RPMI7951 (cell line): Measurements from ENCODE around the gene PNLIPRP3. TPM values are rescaled to one million over a fixed set of nuclear protein-coding genes. Genes with fewer than 3 reads are reported as not detected.

Experiments used
- DNase-seq: peaks from one replicate; pipeline ENCODE4 v3.0.0-alpha.2; 2012; ENCODE audit warnings: low read depth
- total RNA-seq: library from RNA; depleted of rRNA; stranded (reverse); fragments of >200 nt; shearing (Covaris generic); gene quantifications from 2 replicates; pipeline ENCODE4 v1.2.3, GENCODE V29; 2014

Gene PNLIPRP3
- total RNA-seq, 1 experiment from 2014 or later: not detected

DNA sequence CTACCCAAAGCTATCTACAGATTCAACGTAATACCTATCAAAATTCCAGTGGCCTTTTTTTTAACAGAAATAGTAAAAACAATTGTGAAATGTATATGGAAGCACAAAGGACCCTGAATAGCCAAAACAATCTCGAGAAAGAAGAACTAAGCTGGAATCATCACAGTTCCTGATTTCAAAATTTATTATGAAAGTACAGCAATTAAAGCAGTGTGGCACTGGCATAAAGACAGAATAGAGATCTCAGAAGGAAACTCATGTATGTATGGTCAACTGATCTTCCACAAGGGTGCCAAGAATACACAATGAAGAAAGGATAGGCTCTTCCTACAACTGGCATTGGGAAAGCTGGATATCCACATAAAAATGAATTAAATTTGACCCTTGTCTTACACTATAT is 23.2 kb downstream of the PNLIPRP3 start:
- DNase-seq: no peak

- DNase-seq: no peak
Measured at GRCh38 chr10:116451711-116452337, 24.2 kb downstream of the PNLIPRP3 start.

GRCh38 chr10:116452338-116452720 is 24.7 kb downstream of the PNLIPRP3 start:
- DNase-seq: no peak

- DNase-seq: no peak
Measured at GRCh38 chr10:116457488-116457887, 29.8 kb downstream of the PNLIPRP3 start.

GRCh38 chr10:116460219-116460618 is 32.6 kb downstream of the PNLIPRP3 start:
- DNase-seq: no peak

GRCh38 chr10:116461680-116462079 is 34.0 kb downstream of the PNLIPRP3 start:
- no peak for DNase-seq

DNA sequence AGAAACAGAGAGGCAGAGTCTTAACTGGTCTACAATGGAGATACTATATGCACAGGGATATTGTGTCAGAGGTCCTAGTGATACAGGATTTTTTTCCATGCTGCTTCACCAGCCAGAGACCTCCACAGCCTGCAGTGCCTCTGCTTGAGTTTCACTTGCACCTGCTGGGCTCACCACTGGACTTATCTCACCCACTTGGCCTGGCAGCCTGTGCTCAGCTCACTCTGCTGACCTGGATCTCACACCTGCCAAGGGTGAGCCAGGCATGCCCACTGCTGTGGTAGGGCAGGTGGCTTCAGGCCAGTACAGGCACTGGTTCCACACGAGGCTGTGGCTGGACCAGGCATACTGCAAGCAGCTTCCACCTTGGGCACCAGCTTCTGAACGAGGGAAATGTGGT is 36.6 kb downstream of the PNLIPRP3 start:
- DNase-seq: no peak

DNA sequence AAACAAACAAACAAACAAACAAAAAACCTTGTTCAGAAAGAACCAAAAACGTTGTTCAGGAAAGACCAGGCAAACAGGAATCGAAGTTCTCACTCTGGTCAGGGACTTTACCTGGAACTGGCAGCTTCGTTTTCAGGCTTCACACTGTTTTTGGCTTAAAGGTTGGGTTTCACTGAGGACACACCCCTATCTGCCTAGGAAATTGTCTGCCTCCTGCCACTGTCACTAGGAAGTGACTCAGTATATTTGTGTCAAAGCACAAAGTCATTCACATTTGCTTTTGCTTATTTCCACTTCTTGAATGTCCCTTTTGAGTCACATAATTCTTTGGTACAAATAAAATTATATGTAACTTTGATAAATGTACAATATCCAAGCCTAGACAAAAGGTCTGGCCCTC is 37.9 kb downstream of the PNLIPRP3 start:
- DNase-seq: no peak

GRCh38 chr10:116466715-116467422 is 39.2 kb downstream of the PNLIPRP3 start:
- no peak for DNase-seq

DNA sequence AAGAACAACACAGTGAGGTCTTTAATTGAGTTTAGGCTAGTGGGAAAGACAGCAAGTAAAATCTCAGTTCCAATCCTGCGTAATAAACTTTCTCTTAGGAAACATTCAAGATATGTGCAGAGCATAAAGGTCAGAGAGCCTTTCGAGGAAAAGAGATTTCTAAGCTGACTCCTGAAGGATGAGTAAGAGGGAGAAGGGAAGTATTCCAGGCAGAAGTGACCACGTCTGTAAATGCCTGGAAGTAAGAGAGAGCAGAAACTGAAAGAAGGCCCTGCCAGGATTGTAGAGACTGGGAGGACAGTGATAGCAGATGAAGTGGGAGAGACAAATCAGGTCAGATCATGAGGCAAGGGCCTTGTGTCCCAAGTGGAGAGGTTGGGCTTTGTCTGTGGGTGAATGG is 41.8 kb downstream of the PNLIPRP3 start:
- no peak for DNase-seq

DNA sequence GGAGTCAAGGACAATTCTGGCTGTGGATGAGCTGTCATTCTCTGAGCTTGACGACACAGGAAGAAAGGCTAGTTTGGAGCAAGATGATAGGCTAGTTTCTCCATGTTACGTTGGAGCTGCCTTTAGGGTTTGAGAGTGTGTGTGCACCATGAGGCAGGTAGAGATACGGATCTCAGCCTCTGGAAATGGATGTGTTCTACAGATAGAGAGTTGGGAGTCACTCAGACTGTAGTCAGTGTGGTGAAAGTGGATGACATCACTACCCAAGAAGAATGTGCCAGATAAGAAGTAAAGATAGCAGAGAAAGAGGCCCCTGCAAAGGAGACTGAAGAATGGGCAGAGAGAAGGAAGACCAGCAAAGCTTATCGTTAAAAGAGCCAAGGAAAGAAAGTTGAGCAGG is 42.4 kb downstream of the PNLIPRP3 start:
- DNase-seq: no peak

DNA sequence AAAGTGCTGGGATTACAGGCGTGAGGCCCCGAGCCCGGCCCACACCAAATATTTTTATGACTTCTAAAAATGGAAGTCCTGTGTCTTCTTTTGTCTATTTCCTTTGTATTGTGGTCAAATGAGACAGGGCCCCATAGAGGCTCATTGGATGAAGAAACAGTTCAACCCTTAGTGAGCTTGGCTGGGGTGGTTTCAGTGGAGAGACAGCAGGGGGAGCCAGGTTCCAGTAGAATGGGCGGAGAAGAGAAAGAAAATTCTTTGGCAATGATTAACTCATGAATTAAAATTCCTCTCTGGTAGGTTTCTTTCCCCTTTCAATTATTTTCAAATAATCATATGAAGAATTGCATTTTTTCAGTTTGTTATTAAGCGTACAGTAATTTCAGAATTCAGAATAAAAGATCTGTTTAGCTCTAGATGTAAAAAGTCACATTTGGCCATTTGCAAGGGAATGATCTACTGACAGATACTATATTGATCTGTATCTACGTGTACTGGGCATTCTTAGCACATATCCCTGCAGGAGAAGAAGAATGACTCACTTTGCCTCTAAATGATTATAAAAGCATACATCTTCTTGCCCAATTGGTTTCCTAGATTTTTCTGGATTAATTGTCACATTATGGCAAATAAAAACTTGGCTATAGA is 43.2 kb downstream of the PNLIPRP3 start:
- peak; percentile 4 for DNase-seq

DNA sequence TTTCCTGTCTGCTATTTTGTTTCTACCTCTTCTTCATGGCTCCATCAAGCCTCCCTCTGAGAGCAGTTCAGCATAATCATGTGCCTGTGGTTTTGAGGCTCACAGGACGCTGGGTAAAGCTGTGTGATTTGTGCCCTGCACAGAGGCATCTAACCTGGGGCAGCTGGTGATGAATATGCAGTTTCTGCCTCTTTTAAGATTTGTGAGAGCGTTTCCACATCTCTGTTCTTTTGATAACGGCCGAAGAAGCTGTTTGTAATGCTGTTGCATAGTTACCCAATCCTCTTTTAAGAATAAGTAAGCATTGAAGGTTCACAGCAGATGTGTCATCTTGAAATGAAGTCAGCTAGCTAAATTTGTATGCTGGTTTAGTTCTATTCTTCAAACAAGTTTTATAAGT is 45.2 kb downstream of the PNLIPRP3 start:
- no peak for DNase-seq

DNA sequence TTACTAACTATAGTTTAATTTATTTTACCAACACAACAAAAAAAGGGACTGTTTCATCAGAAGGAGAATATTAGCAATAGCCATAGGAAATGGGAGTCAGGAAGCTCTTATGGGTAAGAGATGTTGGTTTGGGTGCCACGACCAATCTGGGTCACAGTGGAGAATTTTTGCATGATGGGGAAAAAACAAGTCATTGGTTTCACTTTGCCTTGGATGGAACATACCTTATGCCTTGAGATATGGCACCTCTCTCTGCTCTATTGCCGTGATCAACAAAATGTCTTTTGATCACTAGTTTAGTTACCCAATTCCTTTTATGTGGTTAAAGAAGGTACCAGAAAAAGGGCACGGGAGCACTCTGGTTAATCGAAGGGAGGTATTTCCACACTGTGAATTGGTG is 48.2 kb downstream of the PNLIPRP3 start:
- no peak for DNase-seq

DNA sequence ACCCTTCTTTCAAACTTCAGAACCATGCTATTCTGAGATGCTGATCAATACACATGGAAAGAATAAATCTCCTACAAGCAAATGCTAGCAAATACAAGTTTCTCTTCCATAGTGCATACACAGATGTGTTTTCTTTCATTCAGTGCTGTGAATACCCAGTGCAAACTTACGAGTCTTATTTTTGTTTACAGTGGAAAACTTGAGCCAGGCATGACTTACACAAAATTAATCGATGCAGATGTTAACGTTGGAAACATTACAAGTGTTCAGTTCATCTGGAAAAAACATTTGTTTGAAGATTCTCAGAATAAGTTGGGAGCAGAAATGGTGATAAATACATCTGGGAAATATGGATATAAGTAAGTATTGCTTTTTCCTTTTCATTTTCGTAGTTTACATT is 48.8 kb downstream of the PNLIPRP3 start:
- no peak for DNase-seq

DNA sequence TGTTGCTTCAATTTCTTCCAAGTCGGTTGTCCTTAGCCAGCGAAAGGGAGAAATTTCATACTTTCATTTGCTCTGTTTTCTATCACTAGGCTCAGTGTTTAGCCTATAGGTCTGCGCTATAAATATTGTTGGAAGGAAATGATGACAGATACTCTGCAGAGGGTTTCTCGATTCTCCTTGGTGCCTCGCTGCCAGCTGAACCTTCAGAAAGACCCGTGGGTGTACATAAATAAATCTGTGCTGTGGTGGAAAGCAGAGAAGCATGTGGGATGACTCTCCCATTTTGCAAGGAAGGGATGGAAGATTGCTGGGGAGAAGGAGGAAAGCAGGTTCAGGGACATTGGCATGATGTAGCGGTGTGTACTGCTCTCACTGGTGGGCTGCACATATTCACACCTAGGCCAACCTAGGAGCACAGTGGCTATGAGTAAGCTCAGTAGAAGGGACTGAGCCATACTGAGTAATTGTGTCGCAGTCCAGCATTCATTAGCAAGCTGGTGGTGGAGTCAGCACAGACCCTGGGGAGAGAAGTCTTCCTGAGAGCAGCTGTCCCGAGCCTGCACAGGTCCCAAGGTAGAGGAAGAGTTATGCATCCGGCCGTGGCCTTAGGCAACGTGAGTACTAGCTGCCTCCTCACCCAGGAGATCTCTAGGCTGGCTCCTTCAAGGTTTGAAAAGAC is 50.5 kb downstream of the PNLIPRP3 start:
- no peak for DNase-seq

DNA sequence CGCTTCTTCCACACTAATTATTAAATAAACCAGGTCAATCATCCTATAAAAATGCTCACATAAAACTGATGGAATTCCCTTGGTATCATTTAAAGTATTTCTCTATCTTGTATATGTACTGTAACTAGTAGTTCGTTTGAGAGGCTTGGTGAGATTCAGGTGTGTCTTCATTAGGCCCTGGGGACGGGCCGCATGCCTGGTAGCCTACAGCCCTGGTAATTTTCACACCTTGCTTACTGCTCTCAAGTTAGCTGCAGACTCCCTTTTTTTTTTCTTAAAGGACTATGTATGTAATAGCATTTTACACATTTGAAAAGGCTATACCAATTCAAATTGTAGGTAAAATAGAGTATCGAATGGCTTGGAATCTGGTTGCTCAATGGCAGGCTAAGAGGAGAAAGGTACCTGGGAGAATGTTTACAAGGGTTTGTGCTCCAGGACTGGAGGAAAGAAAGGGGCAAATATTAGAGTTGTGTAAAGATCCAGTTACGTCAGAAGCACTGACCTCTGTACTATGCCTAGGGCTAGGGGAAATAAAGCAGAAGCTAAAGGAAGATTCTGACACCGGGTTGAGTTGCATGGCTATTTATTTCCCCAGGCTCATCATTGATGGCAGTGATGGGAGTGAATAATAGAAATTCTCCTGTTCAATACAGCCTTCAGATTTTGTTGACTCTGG is 59.3 kb downstream of the PNLIPRP3 start:
- DNase-seq: no peak

DNA sequence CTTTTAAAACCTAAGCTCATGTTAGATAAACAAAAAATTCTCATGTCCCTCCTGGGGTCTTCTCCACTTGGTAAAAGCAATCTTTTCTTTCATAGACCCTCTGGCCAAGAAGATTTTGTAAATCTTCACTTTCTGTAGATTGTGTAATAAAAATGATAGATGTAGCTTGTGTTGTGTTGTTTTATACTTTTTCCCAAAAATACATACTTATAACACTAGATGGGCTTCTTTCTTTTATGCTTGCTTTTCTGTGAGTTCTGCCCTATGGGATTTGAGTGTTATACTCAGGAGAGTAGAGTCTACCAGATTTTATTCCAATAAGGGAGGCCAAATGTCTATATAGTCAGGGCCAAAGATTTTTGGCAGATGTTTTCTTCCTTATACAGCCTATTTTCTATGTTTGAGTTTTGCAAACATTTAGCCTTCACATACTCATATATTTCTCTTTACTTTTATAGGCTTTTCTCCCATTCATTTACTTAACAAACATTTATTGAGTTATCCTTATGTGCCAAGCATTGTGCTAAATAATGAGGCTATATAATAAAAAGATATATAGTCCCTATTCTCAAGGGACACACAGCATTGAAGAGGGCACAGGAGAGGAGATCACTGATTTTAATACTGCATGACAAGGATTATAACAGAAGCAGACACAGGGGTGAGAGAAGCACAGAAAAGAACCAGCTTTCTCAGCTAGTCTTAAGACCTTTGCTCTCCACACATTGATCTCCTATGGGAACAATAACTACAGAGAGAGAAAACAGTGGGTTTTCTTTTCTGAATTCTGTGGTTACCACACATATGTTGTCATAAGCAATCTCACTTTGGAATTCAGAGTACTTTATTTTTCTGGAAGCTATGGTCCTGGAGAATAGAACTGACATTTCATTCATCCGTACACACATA is 60.1 kb downstream of the PNLIPRP3 start:
- no peak for DNase-seq

DNA sequence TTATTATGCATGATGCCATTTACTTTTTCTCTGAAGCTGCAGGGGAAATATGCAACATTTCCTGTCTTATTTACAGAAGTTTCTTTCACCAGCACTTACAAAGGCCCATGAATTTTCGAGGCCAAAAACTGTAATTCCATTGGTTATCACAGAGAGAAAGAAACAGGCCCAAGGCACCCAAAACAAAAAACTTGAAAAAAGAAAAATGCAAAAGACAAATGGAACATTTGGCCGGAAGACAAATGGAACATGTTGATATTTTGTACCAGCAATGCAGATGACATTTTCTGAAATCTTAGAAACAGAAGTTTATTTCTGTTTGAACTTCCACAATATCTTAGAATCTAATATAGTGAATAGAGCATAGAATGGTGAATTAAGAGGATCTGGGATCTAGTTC is 61.8 kb downstream of the PNLIPRP3 start:
- DNase-seq: no peak

GRCh38 chr10:116490028-116490662 is 62.5 kb downstream of the PNLIPRP3 start:
- peak; percentile 3 for DNase-seq

DNA sequence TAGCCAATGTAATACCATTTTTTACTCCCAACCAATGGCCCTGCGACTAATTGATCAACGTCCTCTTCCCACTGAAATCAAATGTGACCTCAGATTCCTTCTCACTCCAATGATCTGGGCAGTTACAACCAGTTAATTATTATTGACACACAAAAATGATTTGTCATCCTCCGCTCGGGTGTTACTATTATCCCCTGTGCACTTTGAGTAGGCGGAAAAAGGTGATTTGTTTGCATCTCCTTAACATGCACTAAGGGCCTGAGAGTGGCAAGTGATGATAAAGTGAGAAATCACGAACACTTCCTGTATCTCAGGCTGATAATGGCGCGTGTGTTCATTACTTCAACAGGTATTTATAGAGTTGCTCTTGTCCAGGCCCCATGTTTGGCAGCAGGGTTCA is 77.1 kb downstream of the PNLIPRP3 start:
- DNase-seq: no peak
